ENCODE measurements around the gene ZNF593. TPM values are rescaled to one million over a fixed set of nuclear protein-coding genes. Genes with fewer than 3 reads are reported as not detected.

ZNF593 gene
- total RNA-seq, 2 experiments from 2014 or later, result 27.3 to 28.6 TPM

DNA sequence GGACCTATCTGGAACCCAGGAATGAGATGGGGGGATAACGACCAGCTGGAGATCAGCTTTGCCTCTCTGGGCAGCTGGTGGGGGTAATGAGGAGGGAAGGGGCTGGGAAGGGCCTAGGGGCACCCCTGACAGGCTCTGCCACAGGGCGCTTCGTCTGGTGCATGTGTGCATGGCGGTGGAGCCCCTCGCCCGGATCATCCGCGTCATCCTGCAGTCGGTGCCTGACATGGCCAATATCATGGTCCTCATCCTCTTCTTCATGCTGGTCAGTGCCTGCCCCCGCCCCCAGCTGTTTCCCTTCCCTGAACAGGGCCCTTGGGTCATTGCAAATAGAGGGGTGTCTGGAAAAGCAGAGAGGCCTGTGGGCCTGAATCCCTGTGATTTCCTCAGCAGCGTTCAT, 28.1 kb downstream of the ZNF593 start:
- CTCF ChIA-PET, result interaction anchor here (1.2 kb wide), 1 partner anchor 81 kb away, joined by 3 read pairs; no protein-coding TSS in a partner anchor
- no peak overlapping the region for H3K4me3 Mint-ChIP-seq
- POLR2A ChIA-PET, result no interaction called here

DNA sequence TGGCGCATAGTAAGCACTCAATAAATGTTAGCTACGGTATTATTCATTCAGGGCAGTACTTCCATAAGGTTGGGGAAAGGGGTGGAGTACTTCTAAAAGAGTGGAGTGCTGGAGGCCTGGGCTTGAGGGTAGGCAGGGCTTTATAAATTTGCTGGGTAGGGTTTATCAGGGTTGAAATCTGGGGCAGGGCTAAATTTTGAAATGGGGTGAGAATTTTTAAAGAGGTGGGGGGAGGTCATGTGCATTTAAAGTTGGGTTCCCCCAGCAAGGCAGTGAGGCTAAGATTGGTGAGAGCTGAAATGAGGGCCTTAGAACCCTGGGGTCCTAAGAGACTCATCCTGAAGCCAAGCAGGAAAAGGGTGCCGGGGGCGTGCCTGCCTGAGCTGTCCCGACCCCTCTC, 30.7 kb downstream of the ZNF593 start:
- Mint-ChIP-seq H3K4me1 (peaks cover 38% of the 10 kb centered on the region), H3K27ac (peak overlapping the region; percentile 84), H3K9me3 (no peaks in the 10 kb centered on the region), H3K36me3 (ENCODE audit: low read depth) (no peaks in the 10 kb centered on the region), H3K4me3 (no peak overlapping the region), H3K27me3 (no peaks in the 10 kb centered on the region)
- ChIA-PET CTCF (interaction anchor here (1.0 to 1.2 kb wide), 2 partner anchors 12 to 170 kb away, joined by 3 to 4 read pairs; no protein-coding TSS in a partner anchor), POLR2A (no interaction called here)
- DNase-seq, result no peak

More for the DNA sequence above, 28.1 kb downstream of the ZNF593 start:
- H3K27ac Mint-ChIP-seq, result no peak overlapping the region
- H3K27me3 Mint-ChIP-seq, result peaks cover 2% of the 10 kb centered on the region
- H3K4me1 Mint-ChIP-seq, result peaks cover 38% of the 10 kb centered on the region
- H3K36me3 Mint-ChIP-seq (ENCODE audit: low read depth), result no peaks in the 10 kb centered on the region
- no peak for DNase-seq
- H3K9me3 Mint-ChIP-seq, result no peaks in the 10 kb centered on the region

DNA sequence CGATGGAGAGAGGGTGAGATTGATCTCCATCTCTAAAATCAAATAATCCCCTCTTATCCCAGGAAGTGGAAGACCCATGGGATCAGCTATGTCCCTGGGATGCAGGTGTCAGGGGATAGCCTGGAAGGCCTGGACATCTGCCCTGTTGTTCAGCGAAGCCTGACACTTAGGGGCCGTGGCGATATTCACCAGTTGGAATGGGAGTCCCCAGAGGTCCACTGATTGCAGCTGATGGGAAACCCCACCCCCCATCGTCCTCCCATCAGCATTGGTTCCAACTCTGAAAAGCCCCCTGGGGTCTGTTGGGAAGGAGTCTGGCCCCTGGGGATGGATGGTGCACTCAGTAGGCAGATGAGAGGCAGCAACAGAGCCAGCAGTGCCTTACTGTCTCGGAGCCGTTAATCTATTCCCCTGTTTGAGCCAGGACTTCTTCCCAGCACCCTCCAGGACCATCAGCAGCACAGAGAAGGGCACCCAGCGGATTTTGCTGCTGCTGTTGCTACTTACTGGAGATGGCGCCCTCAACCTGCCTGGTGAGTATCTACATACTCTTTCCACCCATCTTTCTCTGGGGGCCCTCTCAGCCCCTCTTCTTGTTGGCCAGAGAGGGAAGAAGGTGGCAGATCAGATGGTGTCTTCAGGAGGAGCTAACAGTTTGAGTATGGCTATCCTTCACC, 34.1 kb downstream of the ZNF593 start:
- ChIA-PET CTCF (interaction anchor here (0.6 to 3.6 kb wide), 9 partner anchors 12 to 57 kb away, joined by 3 to 20 read pairs (median 3); partner anchors contain the start of genes CEP85 and ZNF593), POLR2A (no interaction called here)
- Mint-ChIP-seq H3K36me3 (ENCODE audit: low read depth) (no peaks in the 10 kb centered on the region), H3K4me1 (peaks cover 38% of the 10 kb centered on the region), H3K4me3 (no peak overlapping the region), H3K27ac (peak overlapping the region; percentile 84), H3K27me3 (no peaks in the 10 kb centered on the region), H3K9me3 (no peaks in the 10 kb centered on the region)
- no peak for DNase-seq

DNA sequence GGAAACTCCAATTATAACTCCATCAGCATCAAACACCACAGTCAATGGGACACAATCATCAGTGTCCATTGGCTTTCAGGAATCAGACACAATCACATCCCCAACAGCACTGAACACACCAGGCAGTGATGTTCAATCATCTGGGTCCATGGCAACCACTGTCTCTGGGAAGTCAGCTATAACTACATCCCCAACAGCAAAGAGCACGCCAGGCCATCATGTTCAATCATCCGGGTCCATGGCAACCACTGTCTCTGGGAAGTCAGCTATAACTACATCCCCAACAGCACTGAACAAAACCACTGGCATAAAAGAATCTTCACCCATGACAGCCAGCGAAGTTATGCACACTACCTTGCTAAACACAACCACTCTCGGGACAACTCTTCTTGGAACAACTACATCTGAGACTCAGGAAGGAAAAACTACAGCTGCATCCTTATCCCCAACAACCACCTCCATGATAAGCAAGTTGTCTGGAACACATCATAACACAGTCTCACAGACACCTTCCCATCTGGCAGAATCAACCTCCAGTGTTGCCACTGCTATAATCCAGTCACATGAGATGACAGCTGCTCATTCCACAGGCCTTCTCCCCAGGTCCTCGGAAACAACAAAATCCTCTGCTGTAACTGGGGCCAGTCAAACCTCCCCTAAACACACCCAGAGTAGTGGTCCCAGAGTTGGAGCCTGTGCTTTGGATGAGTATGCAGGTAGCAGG, 40.6 kb downstream of the ZNF593 start:
- Mint-ChIP-seq H3K9me3 (no peaks in the 10 kb centered on the region), H3K4me1 (no peaks in the 10 kb centered on the region), H3K4me3 (no peak overlapping the region), H3K27ac (no peak overlapping the region), H3K36me3 (ENCODE audit: low read depth) (no peaks in the 10 kb centered on the region), H3K27me3 (peaks cover 11% of the 10 kb centered on the region)
- ChIA-PET CTCF (interaction anchor here (0.6 to 7.3 kb wide), 8 partner anchors 19 to 507 kb away, joined by 3 to 31 read pairs (median 4); partner anchors contain the start of genes CEP85 and ZNF593), POLR2A (no interaction called here)
- no peak for DNase-seq

DNA sequence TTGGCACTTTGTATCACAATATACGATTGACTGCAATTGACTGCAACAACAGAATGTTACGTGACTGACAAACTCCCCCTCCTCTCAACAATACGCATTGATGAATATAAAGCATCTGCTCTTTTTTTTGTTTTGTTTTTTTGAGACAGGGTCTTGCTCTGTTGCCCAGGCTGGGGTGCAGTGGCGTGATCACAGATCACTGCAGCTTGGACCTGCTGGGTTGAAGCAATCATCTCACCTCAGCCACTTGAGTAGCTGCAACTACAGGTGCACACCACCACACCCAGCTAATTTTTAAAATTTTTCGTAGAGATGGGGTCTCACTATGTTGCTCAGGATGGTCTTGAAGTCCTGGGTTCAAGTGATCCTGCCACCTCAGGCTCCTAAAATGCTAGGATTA, 43.0 kb downstream of the ZNF593 start:
- ChIA-PET POLR2A (no interaction called here), CTCF (interaction anchor here (0.7 to 7.3 kb wide), 2 partner anchors 21 to 26 kb away, joined by 3 to 31 read pairs; partner anchors contain the start of gene CEP85)
- no peak overlapping the region for H3K27ac Mint-ChIP-seq
- H3K4me1 Mint-ChIP-seq, result no peaks in the 10 kb centered on the region
- no peak overlapping the region for H3K4me3 Mint-ChIP-seq
- no peaks in the 10 kb centered on the region for H3K36me3 Mint-ChIP-seq (ENCODE audit: low read depth)
- H3K27me3 Mint-ChIP-seq, result peaks cover 15% of the 10 kb centered on the region
- no peaks in the 10 kb centered on the region for H3K9me3 Mint-ChIP-seq
- DNase-seq, result no peak

DNA sequence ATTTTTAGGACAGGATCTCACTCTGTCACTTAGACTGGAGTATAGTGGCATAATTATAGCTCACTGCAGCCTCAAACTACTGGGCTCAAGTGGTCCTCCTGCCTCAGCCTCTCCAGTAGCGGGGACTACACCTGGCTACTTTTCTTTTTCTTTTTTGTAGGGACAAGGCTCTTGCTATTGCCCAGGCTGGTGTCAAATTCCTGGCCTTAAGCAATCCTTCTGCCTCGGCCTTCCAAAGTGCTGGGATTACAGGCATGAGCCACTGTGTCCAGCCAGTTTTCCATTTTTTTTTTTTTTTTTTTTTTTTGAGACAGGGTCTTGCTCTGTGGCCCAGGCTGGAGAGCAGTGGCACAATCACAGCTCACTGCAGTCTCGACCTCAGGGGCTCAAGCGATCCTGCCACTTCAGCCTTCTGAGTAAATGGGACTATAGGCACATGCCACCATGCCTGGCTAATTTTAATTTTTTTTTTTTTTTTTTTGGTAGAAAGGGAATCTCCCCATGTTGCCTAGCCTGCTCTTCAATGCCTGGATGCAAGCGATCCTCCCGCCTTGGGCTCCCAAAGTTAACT, 43.7 kb downstream of the ZNF593 start:
- no peak overlapping the region for H3K27ac Mint-ChIP-seq
- H3K4me3 Mint-ChIP-seq, result no peak overlapping the region
- H3K36me3 Mint-ChIP-seq (ENCODE audit: low read depth), result no peaks in the 10 kb centered on the region
- H3K27me3 Mint-ChIP-seq, result peaks cover 15% of the 10 kb centered on the region
- H3K4me1 Mint-ChIP-seq, result no peaks in the 10 kb centered on the region
- DNase-seq, result no peak
- no peaks in the 10 kb centered on the region for H3K9me3 Mint-ChIP-seq
- ChIA-PET CTCF (interaction anchor here (7.3 kb wide), 1 partner anchor 21 kb away, joined by 31 read pairs; the partner anchor contains the start of gene CEP85), POLR2A (no interaction called here)

DNA sequence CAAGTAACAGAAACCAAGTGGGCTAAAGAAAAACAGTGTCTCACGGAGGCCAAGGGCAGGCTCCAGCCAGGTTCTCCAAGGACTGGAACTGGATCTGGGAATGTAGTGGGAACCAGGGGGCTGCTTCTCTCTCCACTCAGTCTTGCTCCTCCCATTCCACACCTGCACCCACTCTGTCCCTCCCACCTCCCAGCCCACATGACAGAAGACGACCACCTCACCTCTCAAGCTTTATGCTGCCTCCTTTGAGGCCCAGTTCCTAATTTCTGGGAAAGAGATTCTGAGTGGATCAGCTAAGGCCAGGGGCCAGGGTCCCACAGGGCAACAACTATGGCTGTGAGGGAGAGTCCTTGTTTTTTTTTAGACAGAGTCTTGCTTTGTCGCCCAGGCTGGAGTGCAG, 45.5 kb downstream of the ZNF593 start:
- H3K4me1 Mint-ChIP-seq, result no peaks in the 10 kb centered on the region
- H3K27me3 Mint-ChIP-seq, result peaks cover 8% of the 10 kb centered on the region
- H3K27ac Mint-ChIP-seq, result no peak overlapping the region
- ChIA-PET POLR2A (interaction anchor here (0.6 kb wide), 1 partner anchor 135 kb away, joined by 3 read pairs; no protein-coding TSS in a partner anchor), CTCF (interaction anchor here (0.7 to 7.3 kb wide), 4 partner anchors 11 to 419 kb away, joined by 4 to 31 read pairs (median 4); partner anchors contain the start of gene CEP85)
- DNase-seq, result no peak
- no peak overlapping the region for H3K4me3 Mint-ChIP-seq
- no peaks in the 10 kb centered on the region for H3K36me3 Mint-ChIP-seq (ENCODE audit: low read depth)
- no peaks in the 10 kb centered on the region for H3K9me3 Mint-ChIP-seq

DNA sequence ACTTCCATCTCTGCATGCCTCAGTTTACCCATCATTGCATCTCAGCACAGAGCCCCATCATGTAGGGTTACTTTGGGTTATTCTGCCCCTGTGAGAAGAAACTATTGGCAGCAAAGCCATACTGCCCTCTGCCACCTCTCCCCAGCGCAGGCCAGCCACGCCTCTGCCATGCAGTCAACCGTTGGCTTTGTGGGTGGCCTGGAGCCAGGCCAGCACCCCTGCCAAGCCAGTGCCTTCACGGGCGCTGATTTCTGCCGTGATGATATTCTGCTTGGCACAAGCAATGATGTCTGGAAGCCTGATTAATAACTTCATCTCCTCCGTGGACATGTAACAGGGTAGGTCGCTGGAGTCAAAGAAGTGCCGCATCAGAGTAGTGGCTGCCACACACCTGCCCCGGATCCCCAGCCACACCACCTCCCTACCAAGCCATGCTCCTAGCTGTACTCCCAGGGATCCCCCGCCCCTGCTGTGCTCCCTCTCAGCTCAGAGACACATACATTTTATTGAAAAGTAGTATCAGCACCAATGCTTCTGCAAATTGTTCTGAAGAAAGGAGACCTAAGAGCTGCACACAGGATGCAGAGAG, 49.3 kb downstream of the ZNF593 start:
- H3K4me3 Mint-ChIP-seq, result no peak overlapping the region
- H3K4me1 Mint-ChIP-seq, result no peaks in the 10 kb centered on the region
- ChIA-PET POLR2A (no interaction called here), CTCF (interaction anchor here (1.0 to 4.7 kb wide), 2 partner anchors 15 to 66 kb away, joined by 3 to 21 read pairs; partner anchors contain the start of gene CEP85)
- no peaks in the 10 kb centered on the region for H3K36me3 Mint-ChIP-seq (ENCODE audit: low read depth)
- no peaks in the 10 kb centered on the region for H3K9me3 Mint-ChIP-seq
- no peak for DNase-seq
- peaks cover 12% of the 10 kb centered on the region for H3K27me3 Mint-ChIP-seq
- no peak overlapping the region for H3K27ac Mint-ChIP-seq

Other genes starting within 250 kb of the ZNF593 start
- gene PAFAH2, start 171.8 kb upstream of the ZNF593 start, total RNA-seq, result 10 to 100 TPM; 10.1 to 11.9 TPM
- gene EXTL1, start 148.1 kb upstream of the ZNF593 start, total RNA-seq, result not detected
- not detected for gene SLC30A2, start 123.8 kb upstream of the ZNF593 start, total RNA-seq
- under 1 TPM; 0.10 TPM for gene TRIM63, start 102.3 kb upstream of the ZNF593 start, total RNA-seq
- 10 to 100 TPM; 21.0 to 25.8 TPM for gene PDIK1L, start 58.1 kb upstream of the ZNF593 start, total RNA-seq
- gene FAM110D, start 10.8 kb upstream of the ZNF593 start, total RNA-seq, result not detected
- gene C1orf232, start 945 bp upstream of the ZNF593 start, total RNA-seq, result not detected
- not detected for gene ZNF593OS, start 1.9 kb downstream of the ZNF593 start, total RNA-seq
- 1 to 10 TPM; 6.4 to 7.5 TPM for gene CNKSR1, start 7.6 kb downstream of the ZNF593 start, total RNA-seq
- gene CATSPER4, start 20.7 kb downstream of the ZNF593 start, total RNA-seq, result not detected
- gene CEP85, start 64.3 kb downstream of the ZNF593 start, total RNA-seq, result 10 to 100 TPM; 46.9 to 49.0 TPM
- gene SH3BGRL3, start 110.2 kb downstream of the ZNF593 start, total RNA-seq, result 100 to 1,000 TPM; 606 to 707 TPM
- 10 to 100 TPM; 48.6 to 51.3 TPM for gene UBXN11, start 136.7 kb downstream of the ZNF593 start, total RNA-seq
- gene CD52, start 148.1 kb downstream of the ZNF593 start, total RNA-seq, result 1,000 to 10,000 TPM; 1,663 to 1,924 TPM
- 1 to 10 TPM; 2.2 to 2.6 TPM for gene CRYBG2, start 184.2 kb downstream of the ZNF593 start, total RNA-seq
- gene ZNF683, start 202.8 kb downstream of the ZNF593 start, total RNA-seq, result under 1 TPM in 1 of 2 experiments, not detected in 1; 0.17 TPM
- not detected for gene LIN28A, start 240.9 kb downstream of the ZNF593 start, total RNA-seq

Data from activated CD4-positive, alpha-beta T cell treated with anti-CD3 and anti-CD28 coated beads, Interleukin-2, amount 10 ng/mL, durations not matched to agents 7 days and 5 days (primary cell).